BJ (cell line): ENCODE results near the gene TTC7B. TPM values are rescaled to one million over a fixed set of nuclear protein-coding genes. Genes with fewer than 3 reads are reported as not detected.

Source experiments
- CTCF ChIA-PET: fragments of 350-600 bp; formaldehyde crosslinking; extraction: SDS; loops from one replicate; lab custom pipeline; 2021; ENCODE audit warnings: antibody characterized with exemption, inconsistent platforms; lab: Yijun Ruan, JAX
- POLR2A ChIA-PET: fragments of 300-600 bp; sonication (Branson Sonifier 250); formaldehyde crosslinking; extraction: SDS; loops from one replicate; lab custom pipeline; 2021; ENCODE audit warnings: antibody characterized with exemption; lab: Charles Lee
- DNase-seq: peaks from one replicate; pipeline ENCODE4 v3.0.0-alpha.2; 2011; ENCODE audit warnings: low read depth
- H3K27me3 ChIP-seq: 2 replicates; pipeline ENCODE4 v1.6.0; 2011; ENCODE audit warnings: low read length; ENCODE audit not compliant: control insufficient read depth, insufficient read depth
- H3K36me3 ChIP-seq: 2 replicates; pipeline ENCODE4 v1.5.1; 2011; ENCODE audit warnings: low read length; ENCODE audit not compliant: control insufficient read depth, insufficient read depth
- H3K4me3 ChIP-seq: 2 replicates; pipeline ENCODE4 v1.5.1; 2011; ENCODE audit warnings: low read depth, mild to moderate bottlenecking, control low read depth, low read length
- polyA plus RNA-seq: library from polyadenylated mRNA; depleted of rRNA; stranded (reverse); fragments of >200 nt; gene quantifications from 2 replicates; pipeline ENCODE4 v1.2.3, GENCODE V29; 2011
- TF ChIP-seq, protein P1 (sequence below): IDR thresholded peaks from 2 replicates; pipeline ENCODE4 v1.5.1; 2011; ENCODE audit warnings: low read depth, mild to moderate bottlenecking, control low read depth, inconsistent platforms, low read length, moderate library complexity; ENCODE audit not compliant: insufficient read depth

Gene TTC7B
- polyA plus RNA-seq, 1 experiment = 46.9 TPM

DNA sequence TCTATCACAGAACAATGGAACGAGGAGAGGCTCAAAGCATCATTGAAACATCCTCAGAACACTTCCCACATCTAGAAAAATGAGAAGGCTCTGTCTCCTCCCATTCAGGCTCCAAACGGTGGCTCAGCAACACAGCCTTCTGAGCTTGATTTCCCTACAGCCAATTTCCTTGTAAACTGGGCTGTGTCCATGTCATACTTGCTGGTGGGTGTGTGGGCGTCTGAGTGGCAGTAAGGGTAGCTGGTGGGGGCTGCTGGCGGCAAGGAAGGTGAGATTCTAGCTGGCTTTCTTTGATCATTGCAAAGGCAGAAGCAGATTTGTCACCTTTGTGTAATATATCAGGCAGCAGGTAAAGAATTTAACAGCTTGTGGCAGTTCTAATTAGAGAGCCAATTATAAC, 255.7 kb downstream of the TTC7B start:
- CTCF ChIA-PET = no interaction called here
- no peak for DNase-seq
- no peaks in the 10 kb centered on the region for H3K36me3 ChIP-seq
- TF ChIP-seq, protein P1, sequence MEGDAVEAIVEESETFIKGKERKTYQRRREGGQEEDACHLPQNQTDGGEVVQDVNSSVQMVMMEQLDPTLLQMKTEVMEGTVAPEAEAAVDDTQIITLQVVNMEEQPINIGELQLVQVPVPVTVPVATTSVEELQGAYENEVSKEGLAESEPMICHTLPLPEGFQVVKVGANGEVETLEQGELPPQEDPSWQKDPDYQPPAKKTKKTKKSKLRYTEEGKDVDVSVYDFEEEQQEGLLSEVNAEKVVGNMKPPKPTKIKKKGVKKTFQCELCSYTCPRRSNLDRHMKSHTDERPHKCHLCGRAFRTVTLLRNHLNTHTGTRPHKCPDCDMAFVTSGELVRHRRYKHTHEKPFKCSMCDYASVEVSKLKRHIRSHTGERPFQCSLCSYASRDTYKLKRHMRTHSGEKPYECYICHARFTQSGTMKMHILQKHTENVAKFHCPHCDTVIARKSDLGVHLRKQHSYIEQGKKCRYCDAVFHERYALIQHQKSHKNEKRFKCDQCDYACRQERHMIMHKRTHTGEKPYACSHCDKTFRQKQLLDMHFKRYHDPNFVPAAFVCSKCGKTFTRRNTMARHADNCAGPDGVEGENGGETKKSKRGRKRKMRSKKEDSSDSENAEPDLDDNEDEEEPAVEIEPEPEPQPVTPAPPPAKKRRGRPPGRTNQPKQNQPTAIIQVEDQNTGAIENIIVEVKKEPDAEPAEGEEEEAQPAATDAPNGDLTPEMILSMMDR = no peak
- POLR2A ChIA-PET = no interaction called here
- no peaks in the 10 kb centered on the region for H3K27me3 ChIP-seq
- no peak overlapping the region for H3K4me3 ChIP-seq

DNA sequence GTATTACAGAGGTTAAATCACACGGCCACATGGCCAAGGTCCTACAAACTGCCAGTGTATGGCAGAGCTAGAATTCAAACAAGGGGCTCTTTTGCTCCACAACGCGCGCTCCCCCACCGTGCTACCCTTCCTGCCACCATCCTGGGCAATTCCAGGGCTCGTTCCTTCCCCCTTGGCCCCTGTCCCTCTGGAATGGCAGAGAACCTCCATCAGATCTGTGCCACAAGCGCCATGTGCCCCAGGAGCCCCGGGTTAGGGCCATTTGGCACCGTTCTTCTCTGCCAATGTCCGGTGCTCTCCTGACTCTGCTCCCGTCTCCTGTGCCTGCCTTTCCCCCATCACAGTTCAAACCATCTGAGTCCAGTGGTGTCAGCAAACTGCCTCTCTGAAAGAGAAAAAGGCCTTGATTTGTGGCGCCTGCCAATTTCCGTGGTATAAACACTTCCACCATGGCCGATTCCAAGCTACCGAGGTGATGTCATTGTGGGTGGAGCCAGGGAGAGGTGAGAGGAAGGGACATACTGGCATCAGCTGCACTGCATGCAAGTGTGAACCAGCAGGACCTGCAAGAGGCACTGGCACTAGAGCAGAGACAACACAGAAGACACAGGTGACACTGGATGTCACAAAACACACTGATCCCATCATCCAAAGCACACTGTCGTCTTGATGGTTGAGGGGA, 256.3 kb downstream of the TTC7B start:
- Histone ChIP-seq H3K4me3 (no peak overlapping the region), H3K27me3 (no peaks in the 10 kb centered on the region), H3K36me3 (no peaks in the 10 kb centered on the region)
- ChIA-PET CTCF (no interaction called here), POLR2A (no interaction called here)
- TF ChIP-seq, protein P1 = no peak
- DNase-seq = no peak

DNA sequence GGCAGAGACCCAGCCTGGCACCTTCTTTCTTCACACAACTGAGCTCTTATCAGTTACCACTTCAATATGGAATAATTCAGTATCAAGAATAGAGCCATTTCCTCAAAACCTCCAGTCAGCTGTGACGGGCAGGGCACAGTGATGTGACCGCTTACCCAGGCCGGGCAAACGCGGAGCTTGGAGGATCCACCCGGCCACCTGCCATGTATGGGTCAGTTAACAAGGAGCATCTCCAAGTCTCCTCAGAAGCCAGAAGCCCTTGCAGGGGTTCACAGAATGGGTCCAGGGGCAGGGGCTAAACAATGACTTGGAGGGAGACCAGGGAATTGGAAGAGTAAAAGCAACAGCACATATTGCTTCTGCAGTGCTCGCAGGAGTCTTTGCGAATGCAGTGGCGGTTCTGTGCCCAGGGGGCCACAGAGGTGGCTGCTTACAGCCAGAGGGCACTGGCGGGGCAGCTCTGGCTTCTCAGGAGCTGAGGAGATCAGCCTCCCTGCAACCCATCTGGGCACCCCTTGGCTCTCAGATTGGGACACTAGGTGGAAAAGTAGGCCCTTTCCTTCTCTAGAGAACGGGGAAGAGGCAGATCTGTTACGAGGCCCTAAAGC, 257.1 kb downstream of the TTC7B start:
- Histone ChIP-seq H3K36me3 (no peaks in the 10 kb centered on the region), H3K27me3 (no peaks in the 10 kb centered on the region), H3K4me3 (no peak overlapping the region)
- TF ChIP-seq, protein P1 = no peak
- ChIA-PET CTCF (no interaction called here), POLR2A (no interaction called here)
- DNase-seq = no peak

DNA sequence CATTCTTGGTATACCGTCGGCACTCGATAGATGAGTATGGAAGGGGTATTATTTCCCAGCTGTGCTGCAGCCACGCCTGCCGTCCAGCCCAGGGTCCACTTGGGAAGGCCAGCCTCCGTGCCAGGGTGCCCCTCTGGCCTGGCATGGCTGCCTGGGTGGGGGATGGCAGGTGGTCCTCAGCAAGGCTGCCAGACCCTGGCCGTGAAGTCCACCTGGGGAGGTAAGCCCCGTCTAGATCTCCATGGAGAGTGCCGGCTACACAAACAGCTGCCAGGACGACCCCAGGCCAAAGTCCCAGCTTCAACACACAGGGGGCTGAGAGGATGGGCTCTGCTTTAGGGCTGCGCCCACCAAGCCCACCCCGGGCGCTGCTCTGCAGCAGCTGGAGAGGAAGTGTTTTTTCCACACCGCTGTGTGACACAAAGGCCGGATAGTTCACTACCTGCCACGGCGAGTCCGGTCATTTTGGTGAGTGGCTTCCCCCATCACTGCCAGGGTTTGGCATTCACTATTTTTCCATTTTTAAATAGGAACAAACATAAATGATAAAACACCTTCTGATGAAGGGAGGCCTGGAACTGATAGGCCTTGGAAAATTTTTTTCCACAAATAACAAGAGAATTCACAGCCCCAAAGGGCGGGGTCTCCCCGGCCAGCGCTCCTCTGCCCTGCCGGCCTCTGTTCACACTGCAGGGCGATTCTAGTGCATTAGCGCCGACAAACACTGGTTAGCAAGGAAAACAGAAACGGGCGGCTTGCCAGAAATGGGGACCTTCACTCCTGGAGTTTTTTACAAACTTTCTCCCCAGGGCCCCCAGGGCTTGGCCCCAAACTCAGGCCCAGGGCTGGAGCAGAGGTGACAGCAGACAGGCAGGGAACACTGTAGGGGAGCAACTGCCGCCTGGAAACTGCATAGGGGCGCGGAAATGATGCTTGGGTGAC, 257.9 kb downstream of the TTC7B start:
- Histone ChIP-seq H3K27me3 (no peaks in the 10 kb centered on the region), H3K36me3 (no peaks in the 10 kb centered on the region), H3K4me3 (no peak overlapping the region)
- no peak for DNase-seq
- POLR2A ChIA-PET = no interaction called here
- TF ChIP-seq, protein P1 = no peak
- CTCF ChIA-PET = no interaction called here

DNA sequence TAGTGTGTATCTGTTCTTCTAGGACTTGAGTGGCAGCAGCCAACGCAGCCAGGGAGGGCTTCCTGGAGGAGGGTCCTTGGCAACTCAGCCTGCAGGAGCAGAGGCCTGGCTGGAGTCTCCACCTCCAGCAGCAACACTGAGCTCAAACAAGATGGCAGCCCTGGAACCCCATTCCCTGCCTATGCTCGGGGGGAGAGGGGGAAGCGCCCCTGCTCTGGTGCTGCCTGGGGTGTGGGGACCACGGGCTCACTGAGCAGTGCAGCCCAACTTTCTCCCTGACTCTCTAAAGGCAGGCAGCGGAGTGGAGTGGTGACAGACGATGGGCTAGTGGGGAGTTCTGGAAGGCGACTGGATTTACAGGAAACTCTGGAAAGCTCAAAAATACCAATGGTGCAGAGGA, 258.7 kb downstream of the TTC7B start:
- TF ChIP-seq, protein P1 = no peak

More for the DNA sequence above, 258.7 kb downstream of the TTC7B start:
- Histone ChIP-seq H3K27me3 (no peaks in the 10 kb centered on the region), H3K36me3 (no peaks in the 10 kb centered on the region), H3K4me3 (no peak overlapping the region)
- no peak for DNase-seq
- POLR2A ChIA-PET = no interaction called here
- CTCF ChIA-PET = no interaction called here
